Mucosa of stomach (tissue), 1 donor: Measurements from ENCODE around the gene ATP9B.
"Not testable (repeated sequence)": the region's sequence is repeated elsewhere in the genome, so short reads cannot be mapped to it uniquely, and the experiment has no call there.

Experiments used
- H3K27me3 ChIP-seq: one replicate; pipeline ENCODE4 v1.7.0; 2013; ENCODE audit warnings: mild to moderate bottlenecking, low read length; ENCODE audit not compliant: control insufficient read depth, insufficient read depth
- H3K36me3 ChIP-seq: one replicate; pipeline ENCODE4 v1.7.0; 2013; ENCODE audit warnings: low read length; ENCODE audit not compliant: control insufficient read depth, insufficient read depth
- H3K4me1 ChIP-seq: one replicate; pipeline ENCODE4 v1.7.0; 2013; ENCODE audit warnings: mild to moderate bottlenecking, low read length; ENCODE audit not compliant: control insufficient read depth, insufficient read depth
- H3K4me3 ChIP-seq: one replicate; pipeline ENCODE4 v1.7.0; 2013; ENCODE audit warnings: low read length
- H3K9ac ChIP-seq: one replicate; pipeline ENCODE4 v1.7.0; 2013; ENCODE audit warnings: mild to moderate bottlenecking, low read length, moderate library complexity
- H3K9me3 ChIP-seq: one replicate; pipeline ENCODE4 v1.7.0; 2013; ENCODE audit warnings: mild to moderate bottlenecking, low read length, moderate library complexity; ENCODE audit not compliant: control insufficient read depth
- donor health status: Pancreatic carcinoma.

ATP9B gene

GRCh38 chr18:79368681-79369080, 299.5 kb downstream of the ATP9B start:
- H3K4me1 ChIP-seq: no peaks in the 10 kb centered on the region
- H3K9ac ChIP-seq: no peak overlapping the region
- no peak overlapping the region for H3K4me3 ChIP-seq
- H3K27me3 ChIP-seq: no peaks in the 10 kb centered on the region
- no peaks in the 10 kb centered on the region for H3K36me3 ChIP-seq
- no peaks in the 10 kb centered on the region for H3K9me3 ChIP-seq

DNA sequence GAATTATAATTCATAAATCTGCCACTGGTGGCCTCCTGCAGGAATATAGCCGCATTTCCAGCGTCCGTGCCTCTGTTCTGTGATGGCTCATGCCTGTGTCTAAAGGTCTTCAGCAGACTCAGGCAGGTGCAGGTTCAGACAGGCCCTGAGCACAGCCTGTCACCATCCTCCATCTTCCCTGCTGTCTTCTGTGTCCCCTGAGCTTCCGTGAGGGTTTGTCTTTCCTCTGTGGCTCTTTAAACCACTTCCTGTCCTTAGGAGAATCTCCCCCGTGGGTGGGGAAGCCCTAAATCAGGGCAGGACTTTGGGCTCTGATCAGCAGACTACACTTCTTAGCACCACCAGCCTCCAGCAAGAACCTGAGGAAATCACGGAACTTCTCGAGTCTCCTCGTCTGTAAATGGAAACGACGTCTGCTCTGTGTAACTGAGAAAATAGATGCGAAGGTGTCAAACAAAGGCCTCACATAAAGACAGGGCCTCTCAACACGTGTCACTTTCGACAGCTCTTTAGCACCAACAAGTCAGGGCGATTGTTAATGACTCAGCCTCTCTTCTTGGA, 302.4 kb downstream of the ATP9B start:
- Histone ChIP-seq H3K27me3 (no peaks in the 10 kb centered on the region), H3K9ac (no peak overlapping the region), H3K9me3 (no peaks in the 10 kb centered on the region), H3K4me1 (no peaks in the 10 kb centered on the region), H3K4me3 (no peak overlapping the region), H3K36me3 (no peaks in the 10 kb centered on the region)

- Histone ChIP-seq H3K9me3 (no peaks in the 10 kb centered on the region), H3K36me3 (no peaks in the 10 kb centered on the region), H3K27me3 (no peaks in the 10 kb centered on the region), H3K9ac (no peak overlapping the region), H3K4me3 (no peak overlapping the region), H3K4me1 (no peaks in the 10 kb centered on the region)
These were observed 303.3 kb downstream of the ATP9B start for GRCh38 chr18:79372461-79372860.

DNA sequence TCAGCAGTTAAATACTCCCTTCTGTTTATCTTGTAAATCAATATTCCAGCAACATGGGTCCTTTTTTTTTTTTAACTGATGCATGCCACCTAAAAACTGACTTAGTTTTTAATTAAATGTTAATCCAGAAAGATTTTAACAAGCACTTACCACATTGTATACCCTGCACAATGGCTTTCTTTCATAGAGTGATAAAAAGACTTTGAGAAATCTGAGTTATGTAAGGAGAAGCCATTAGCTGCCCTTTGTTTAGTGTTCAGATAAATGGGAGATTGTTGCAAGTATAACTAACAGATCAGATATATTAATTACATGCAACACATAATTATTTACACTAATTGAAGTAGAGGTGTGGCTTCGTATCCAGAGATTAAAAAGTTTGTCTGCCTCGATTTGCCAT, 303.8 kb downstream of the ATP9B start:
- Histone ChIP-seq H3K36me3 (no peaks in the 10 kb centered on the region), H3K9ac (no peak overlapping the region), H3K9me3 (no peaks in the 10 kb centered on the region), H3K27me3 (no peaks in the 10 kb centered on the region), H3K4me3 (no peak overlapping the region), H3K4me1 (no peaks in the 10 kb centered on the region)

DNA sequence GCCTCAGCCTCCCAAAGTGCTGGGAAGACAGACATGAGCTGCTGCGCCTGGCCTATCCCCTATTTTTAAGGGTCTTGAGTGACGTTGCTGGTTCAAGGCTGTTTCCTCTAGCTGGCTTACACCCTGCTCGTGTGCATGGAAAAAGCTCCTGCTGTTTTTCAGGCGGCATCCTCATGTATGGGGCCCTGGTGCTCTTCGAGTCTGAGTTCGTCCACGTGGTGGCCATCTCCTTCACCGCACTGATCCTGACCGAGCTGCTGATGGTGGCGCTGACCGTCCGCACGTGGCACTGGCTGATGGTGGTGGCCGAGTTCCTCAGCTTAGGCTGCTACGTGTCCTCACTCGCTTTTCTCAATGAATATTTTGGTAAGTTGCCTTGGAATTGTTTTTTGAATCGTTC, 304.5 kb downstream of the ATP9B start:
- Histone ChIP-seq H3K9ac (no peak overlapping the region), H3K4me1 (no peaks in the 10 kb centered on the region), H3K36me3 (no peaks in the 10 kb centered on the region), H3K27me3 (no peaks in the 10 kb centered on the region), H3K9me3 (no peaks in the 10 kb centered on the region), H3K4me3 (no peak overlapping the region)

DNA sequence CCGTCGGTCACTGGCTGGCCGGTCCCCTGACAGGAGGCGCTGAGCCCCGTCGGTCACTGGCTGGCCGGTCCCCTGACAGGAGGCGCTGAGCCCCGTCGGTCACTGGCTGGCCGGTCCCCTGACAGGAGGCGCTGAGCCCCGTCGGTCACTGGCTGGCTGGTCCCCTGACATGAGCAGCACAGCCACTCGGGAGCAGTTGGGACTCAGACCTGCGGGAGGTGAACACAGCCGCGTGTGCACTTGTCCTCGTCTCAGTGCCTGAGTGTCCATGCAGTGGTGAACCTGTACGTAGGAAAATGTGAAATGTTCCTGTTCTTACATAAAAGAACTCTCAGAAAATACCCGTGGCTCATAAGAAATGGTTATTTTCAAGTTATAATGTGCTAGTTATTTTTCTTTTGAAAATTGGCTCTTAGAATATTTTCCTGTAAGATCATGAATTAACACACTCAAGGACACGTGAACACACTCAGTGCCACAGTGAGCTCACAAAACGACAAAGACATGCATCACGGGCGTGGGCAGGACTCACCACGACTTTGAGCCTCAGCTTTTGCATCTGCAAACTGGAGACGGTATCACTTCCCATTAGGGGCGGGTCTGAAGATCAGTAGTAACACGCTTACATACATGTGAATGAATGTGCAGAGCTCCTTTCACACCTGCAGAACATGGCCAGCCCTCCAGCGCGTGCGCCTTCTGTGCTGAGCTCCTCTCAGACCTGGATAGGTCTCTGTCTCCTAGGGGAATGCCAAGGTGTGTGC, 305.4 kb downstream of the ATP9B start:
- Histone ChIP-seq H3K27me3 (no peaks in the 10 kb centered on the region), H3K4me1 (peaks cover 7% of the 10 kb centered on the region), H3K4me3 (no peak overlapping the region), H3K36me3 (no peaks in the 10 kb centered on the region), H3K9me3 (no peaks in the 10 kb centered on the region), H3K9ac (no peak overlapping the region)

DNA sequence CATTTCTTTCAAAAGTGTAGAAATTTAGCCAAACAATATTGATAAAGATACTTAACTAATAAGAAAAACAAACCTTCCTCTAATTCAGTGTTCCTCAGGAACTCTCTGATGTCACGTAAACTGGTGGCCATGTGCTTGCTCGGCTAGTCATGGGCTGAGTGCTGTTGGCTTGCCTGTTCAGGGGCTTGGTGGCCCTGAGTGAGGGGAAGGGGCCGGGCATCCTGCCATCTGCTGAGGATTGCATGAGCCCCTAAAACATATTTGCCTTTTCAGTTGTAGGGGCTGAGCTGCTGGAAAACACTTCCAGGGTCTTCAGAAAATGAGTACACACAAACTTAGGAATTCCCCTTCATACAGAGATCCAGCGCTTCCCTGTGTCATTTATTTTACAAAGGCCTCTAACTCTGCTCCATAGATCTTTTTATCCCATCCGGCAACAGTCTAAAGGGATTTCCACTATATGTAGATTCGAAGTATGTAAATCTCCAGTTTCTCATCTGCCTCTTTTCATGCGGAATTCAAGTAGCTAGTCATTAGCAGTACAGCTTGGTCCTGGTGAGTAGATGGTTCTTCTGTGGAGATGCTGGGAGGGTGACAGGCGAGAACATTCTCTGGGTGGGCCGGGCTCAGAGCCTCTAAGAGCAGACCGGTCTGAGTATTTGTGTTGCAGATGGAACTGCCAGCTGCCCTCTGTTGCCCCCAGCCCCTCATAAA, 306.4 kb downstream of the ATP9B start:
- Histone ChIP-seq H3K9ac (no peak overlapping the region), H3K4me3 (no peak overlapping the region), H3K27me3 (no peaks in the 10 kb centered on the region), H3K4me1 (peaks cover 7% of the 10 kb centered on the region), H3K9me3 (no peaks in the 10 kb centered on the region), H3K36me3 (no peaks in the 10 kb centered on the region)

- H3K9me3 ChIP-seq, H3K27me3 ChIP-seq, H3K9ac ChIP-seq, H3K4me3 ChIP-seq, H3K4me1 ChIP-seq, H3K36me3 ChIP-seq: not testable (repeated sequence)
These were observed 307.5 kb downstream of the ATP9B start for GRCh38 chr18:79376661-79377060.

DNA sequence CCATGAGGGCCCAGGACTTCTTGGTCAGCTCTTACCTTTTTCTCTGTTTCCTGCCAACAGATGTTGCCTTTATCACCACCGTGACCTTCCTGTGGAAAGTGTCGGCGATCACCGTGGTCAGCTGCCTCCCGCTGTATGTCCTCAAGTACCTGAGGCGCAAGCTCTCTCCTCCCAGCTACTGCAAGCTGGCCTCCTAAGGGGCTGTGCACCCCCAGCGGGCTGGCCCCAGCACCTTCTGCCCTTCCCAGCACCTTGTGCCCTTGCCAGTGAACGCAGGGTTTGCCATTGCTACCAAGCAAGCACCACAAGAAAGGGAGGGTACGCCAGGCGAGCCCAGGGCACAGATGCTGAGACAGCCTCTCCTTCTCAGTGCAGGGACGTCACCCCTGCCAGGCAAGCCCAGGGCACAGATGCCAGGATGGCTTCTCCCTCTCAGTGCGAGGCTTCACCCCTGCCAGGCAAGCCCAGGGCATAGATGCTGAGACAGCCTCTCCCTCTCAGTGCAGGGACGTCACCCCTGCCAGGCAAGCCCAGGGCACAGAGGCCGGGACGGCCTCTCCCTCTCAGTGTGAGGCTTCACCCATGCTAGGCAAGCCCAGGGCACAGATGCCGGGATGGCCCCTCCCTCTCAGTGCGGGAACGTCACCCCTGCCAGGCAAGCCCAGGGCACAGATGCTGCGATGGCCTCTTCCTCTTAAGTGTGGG, 308.1 kb downstream of the ATP9B start:
- no peaks in the 10 kb centered on the region for H3K27me3 ChIP-seq
- no peaks in the 10 kb centered on the region for H3K9me3 ChIP-seq
- H3K4me3 ChIP-seq: no peak overlapping the region
- H3K36me3 ChIP-seq: no peaks in the 10 kb centered on the region
- no peak overlapping the region for H3K9ac ChIP-seq
- H3K4me1 ChIP-seq: peaks cover 7% of the 10 kb centered on the region

DNA sequence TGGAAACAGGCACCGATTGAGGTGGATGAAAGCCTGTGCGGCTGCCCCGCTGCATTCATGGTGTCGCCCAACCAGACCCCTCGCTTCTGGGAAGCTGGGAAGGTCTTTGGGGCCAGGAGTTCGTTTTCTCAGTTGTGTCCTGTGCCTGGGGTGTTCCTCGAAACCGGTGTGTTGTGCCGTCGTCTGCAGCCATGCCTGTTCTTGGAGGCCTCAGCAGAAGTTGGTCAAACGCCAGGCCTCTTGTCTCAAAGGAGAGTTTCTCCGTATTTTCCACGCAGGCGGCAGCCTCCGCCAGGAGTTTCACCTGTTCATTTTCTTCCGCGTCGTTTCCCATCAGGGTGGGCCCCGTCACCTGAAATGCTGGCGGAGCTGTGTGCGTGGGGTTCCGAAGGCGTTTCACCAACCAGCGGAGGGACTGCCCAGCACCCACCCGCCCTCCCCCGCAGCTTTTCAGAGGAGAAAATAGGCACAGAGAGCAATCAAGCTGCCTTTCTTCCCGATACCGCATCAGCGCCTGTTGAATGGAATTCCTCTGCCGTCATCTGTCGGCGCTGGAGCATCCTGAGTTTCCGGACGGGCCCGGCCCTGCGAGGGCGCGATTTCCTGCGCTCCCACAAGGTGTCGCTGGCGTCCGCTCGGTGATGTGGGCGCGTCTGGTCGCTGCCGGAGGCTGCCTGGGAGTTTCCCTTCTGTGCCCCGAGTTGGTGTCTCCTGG, 309.5 kb downstream of the ATP9B start:
- H3K27me3 ChIP-seq: no peaks in the 10 kb centered on the region
- H3K36me3 ChIP-seq: no peaks in the 10 kb centered on the region
- H3K9me3 ChIP-seq: no peaks in the 10 kb centered on the region
- H3K4me3 ChIP-seq: no peak overlapping the region
- peaks cover 7% of the 10 kb centered on the region for H3K4me1 ChIP-seq
- no peak overlapping the region for H3K9ac ChIP-seq

- H3K4me3 ChIP-seq: no peak overlapping the region
- no peaks in the 10 kb centered on the region for H3K36me3 ChIP-seq
- H3K9ac ChIP-seq: no peak overlapping the region
- H3K27me3 ChIP-seq: no peaks in the 10 kb centered on the region
- H3K4me1 ChIP-seq: peaks cover 7% of the 10 kb centered on the region
- no peaks in the 10 kb centered on the region for H3K9me3 ChIP-seq
These were observed 310.2 kb downstream of the ATP9B start for GRCh38 chr18:79379251-79379905.
